Limb (tissue), 2 donors: Measurements from ENCODE around the gene USP21.

ENCODE experiments used
- DNase-seq, 2 donors: peaks; one replicate each; pipeline ENCODE4 v3.0.0-alpha.2; 2016; ENCODE audit errors: extremely low spot score in 2 of 2

Gene USP21

DNA sequence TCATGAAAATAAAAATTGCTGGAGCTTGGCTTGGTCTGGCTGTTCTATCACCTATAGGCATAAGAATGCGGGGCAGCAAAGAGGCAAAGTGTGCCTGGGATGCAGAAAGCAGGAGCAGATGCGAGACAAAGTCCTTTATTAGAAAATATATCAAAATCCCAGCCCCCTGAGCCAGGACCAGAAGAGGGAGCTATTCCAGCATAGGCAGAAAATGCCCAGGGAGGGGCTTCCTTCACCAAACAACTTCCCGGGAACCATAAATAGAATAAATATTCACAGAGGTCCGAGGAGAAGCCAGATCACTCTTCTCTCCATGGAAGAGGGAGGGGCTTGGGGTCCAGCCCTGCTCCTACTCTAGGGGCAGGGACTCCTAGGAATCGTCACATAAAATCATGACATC is 11.9 kb downstream of the USP21 start:
- DNase-seq, result no peak

DNA sequence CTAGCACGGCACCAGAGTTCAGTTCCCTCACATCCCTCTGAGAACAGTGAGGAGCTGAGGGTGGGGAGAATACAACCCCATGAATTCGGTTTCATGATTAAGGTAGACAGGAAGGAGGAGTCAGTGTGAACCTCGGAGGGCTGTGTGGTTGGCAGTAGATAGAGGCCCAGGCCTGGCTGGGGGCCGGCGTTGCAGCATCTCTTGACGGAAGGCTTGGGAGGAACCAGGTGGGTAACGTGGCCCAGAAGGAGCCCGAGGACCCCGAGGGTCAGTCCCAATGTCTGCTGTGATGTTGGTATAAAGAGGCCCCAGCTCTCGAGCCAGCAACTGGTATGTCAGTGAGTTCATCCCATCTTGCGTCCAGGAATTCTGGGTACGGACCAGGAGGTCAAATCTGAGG is 12.4 kb downstream of the USP21 start:
- DNase-seq, result no peak

DNA sequence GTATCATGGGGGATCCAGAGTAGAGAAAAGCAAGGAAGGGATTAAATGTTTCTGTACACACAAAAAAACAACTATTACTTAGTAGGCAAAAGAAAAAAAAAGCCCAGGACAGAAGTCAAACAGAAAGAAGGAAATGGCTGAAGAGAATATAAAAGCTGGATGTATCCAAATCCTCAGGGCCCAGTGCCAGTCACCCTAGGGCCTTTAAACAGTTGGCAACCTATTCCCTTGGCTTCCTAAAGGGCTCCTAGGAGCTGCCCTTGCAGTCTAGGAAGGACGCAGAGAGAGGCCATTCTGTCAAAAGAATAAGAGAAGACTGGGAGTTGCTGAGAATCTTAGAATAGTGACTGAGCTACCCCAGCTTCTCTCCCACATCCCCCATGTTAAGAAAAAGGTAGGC is 13.0 kb downstream of the USP21 start:
- DNase-seq, result no peak

DNA sequence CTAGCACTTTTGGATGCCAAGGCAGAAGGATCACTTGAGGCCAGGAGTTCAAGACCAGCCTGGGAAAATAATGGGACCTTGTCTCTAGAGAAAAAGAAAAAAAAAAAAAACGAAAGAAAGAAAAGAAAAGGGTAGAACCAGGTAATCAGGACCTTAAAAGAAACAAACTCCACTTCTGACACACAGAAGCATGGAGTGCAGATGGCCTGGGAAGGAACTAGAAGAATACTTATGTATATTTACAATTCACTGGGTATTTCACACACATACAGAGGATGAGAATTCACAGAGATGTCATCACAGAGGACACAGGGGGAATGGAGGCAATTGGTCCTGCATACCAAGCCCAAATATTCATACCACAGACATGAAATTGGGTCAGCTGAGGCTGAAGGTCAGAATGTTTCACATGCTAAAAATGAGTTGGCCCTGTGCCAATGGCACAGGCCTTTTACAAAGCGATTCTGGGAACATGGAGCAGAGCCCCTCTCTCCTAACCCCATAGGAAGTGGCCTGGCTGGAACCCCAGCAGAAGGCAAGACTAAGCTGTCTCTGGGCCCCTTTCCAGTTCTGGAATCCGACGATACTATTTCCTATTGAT is 13.6 kb downstream of the USP21 start:
- DNase-seq, result no peak

DNA sequence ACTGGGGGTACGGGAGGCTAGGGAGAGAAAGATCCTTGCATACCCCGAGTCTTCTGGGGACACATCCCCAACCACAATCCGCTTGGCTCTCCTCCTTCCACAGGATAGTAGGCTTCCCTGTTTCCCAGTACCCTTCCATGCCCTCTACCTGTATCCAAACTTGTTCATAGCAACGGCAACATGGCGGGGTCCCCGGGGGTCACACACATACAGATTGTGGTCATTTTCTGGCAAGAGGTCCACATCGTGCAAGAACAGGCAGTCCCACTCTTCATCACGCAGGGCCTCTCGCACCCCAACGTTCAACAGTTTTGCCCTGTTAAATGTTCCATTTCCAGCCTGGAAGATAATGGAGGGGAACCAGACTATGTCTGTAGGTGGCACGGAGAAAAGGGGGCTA is 14.4 kb downstream of the USP21 start:
- no peak for DNase-seq

DNA sequence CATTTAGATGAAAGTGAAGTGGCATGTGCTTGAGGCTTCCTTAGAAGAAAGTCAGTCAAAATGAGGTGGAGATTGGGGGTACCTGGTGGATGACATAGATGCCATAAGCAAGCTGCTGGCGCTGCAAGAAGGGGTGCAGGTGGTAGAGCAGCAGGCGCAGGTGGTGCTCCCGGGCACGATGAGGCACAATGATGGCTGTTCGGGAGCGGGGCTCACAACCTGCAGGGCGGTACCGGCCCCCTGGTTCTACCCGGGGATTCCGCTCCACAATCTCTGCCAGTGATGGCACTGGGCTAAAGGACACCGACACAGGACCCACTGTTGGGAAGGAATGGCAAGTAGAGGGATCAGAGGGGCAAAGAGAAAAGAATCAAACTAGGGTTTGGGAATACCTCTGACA is 15.6 kb downstream of the USP21 start:
- no peak for DNase-seq

DNA sequence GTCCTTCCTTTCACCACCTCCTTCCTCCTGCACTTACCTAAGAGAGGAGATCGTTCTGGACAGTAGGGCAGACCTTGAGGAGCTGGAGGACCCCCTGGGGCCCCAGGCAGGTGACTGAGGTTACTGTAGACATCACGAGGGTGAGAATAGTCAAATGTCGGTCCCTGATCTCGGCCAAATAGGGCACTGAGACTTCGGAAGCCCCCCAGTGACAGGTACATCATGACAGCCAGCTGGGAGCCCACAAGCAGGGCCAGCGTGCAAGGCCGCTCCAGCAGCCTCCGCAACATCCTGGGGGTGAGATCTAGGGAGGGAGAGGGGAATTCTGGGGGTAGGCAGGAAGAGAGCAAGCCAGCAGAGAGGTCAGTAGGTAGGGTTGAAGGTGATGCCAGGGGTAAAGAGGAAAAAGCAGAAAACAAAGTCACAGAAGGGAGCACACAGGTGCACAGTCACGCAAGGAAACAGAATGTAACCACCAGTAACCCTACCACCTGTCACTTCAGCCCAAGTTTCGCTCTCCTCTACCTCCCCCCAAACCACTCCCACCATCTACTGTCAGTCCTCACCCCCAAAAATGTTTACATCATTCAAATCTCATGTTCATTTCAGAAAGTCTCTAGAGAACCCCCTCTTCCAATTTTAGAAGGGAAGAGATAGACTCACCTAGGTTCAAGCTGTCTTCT is 16.6 kb downstream of the USP21 start:
- no peak for DNase-seq

DNA sequence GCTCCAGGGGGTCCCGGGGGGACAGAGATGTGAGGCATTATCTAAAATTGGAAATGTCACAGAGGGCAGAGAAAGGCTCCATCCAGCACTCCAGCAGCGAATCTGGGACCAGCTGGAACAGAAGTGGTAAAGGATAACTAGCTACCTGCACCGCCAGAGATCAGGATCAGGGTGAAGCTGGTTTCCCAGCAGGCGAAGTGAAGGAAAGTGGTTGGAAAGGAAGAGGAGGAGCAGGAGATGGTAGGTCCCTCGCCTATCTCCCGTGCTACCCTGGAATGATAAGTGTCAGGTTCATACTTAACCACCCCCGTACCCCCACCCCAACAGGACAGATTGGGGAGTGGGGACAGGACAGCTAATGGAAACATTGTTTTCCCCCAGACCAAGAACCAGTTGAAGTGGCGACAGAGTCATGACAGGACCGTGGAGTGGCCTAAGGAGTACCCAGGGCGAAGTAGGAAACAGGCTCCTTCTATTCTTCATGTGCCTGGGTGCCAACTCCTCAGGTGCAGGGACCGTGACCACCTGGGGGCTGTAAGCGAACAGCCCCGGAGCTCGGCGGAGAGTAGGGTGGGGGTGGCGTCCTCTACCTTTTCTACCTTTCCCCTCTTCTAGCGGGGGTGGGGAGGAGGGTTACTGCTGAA is 17.3 kb downstream of the USP21 start:
- DNase-seq, result no peak

DNA sequence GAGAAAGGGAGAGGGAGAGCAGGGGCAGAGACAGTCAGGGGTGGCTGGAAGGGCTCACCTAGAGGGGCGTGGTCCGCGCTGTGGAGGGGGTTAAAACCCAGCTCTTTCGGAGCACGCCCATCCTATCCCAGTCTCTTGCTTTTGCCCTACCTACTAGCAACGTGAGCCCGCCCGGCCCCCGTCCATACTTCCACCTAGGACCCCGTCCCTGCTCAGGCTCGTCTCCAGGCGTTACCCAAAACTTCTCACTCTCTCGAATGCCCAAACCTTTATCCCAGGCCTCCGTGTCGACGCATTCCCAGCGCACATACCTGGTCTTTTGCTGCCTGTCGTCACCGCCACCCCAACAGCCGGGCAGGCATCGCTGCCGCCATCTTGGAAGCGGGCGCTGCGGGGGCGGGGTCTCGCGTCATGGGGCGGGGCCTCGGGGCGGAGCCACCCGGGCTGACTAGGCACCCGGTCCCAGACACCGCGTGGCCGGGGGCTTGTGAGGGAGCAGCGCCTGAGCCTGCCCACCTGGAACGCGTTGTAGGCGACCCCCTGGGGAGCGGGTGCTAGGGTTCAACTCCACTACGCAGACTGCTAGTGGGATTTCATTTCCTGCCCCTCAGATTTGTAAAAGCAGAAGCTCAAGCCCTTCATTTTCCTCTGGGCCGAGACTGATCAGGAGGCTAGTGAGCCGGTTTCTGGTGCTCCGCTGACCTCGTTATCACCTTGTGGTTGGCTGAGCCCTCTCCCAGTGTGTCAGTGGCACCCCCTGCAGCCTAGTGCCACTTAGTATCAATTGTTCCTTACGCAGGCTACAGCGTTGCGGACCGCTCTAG is 18.0 kb downstream of the USP21 start, which contains the start of gene B4GALT3:
Gene B4GALT3 (minus strand): TSS at position 396 of the 824 bp plus-strand sequence. CDS start 1,447 bp downstream, outside the sequence.
- peak; percentile 84 to 98 for DNase-seq

DNA sequence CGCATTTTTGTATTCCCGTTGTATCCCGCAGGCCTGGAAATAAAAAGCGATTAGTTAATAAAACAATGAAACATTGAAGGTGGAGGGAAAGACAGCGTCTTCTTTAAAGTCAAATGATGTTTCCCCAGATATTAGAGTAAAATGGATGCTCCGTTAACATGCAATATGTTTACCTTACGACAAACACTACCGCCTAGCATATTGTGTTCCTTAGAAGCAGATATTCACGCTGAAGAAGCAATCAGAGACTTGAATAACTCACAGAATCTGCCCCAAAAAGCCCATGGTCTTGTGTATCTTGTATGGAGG is 18.6 kb downstream of the USP21 start:
- DNase-seq, result no peak

DNA sequence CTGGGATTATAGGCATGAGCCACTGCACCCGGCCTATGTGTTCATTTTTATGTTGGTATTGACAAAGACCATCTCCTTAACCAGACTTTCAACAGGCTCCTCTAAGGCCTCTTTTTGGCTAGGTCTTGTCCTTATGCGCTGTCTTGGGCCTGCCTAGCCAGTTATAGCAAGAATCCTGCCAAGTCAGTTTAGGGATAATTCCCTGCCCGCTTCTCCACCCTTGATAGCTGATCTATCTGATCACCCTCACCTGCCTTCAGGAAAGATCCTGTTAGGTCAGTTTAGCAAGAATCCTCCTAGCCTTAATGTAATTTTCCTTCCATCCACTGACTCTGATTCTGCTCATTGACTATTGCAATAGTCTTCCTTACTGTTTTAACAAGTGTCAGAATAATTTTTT is 20.4 kb downstream of the USP21 start:
- no peak for DNase-seq

DNA sequence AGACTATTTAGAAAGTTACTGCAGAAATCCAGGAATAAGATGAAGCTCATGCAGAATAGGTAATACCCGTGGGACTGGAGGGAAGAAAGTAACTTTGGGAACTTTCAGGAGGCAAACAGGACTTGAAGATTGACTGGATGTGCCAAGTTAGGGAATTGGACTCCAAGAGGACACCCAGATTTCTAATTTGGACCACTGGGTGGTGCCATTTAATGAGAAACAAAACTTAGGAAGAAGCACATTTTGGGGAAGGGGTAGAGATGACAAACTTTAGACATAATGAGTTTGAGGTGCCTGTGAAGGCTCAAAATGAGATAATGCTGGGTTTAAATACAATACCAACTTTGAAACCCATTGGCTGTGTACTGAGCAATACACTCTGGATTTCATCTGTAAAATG is 21.3 kb downstream of the USP21 start:
- no peak for DNase-seq

DNA sequence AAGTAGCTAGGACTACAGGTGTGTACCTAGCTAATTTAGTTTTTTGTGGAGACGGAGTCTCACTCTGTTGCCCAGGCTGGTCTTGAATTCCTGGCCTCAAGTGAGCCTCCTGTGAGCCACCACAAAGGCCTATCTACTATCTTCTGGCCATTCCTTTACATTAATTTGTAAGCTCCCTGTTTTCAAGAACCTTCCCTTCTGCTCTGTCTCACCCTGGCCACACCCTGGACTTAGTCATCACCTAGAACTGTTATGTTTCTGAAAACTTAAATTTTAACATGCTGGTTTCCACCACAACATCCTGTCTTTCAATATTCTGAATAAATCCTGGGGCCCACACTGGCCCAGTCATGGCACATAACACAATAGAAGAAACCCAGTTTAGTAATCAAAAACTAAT is 22.9 kb downstream of the USP21 start:
- no peak for DNase-seq

DNA sequence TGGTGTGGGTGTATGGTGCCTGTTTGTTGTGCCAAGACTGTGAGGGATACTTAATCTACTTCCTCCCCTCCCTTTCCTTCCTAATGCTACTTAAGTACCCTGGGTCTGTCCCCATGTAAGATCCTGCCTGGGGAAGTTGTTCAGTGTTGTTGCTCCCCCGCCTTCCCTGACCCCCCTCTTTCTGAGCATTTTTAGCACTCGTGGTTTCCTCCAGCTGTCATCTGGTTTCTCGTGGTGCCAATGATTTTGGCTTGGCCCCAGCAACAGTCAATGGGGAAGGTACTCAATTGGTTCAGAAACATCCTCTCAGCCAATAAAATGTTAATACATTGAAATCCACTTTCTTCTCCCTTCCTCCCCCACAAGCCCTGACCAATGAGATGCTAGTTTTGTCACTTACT is 26.0 kb downstream of the USP21 start:
- peak; percentile 51 to 80 for DNase-seq

DNA sequence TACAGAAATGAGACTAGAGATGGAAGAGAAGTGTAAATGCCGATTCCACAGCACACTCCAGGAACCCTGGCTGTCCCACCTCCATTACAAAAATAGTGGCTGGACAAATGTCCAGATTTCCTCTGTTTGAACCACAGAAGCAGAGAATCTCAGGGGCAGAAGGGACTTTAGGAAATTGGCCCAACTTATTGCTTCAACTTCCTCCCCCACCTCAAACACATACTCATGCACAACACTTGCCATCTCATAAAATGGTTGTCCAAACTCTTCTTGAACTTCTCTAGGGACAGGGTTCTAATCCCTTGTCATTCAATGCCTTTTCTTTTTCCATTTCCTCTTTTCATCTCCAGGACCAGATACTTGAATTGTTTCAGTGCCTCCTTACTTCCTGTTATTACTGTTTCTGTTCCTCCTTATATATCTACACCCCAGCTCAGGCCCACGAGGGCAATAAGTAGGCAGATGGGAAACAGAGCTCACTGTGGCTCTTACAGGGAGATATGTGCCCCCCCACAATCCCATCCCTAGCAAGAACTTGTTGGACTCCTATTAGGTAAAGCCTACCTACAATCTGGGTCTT is 26.5 kb downstream of the USP21 start:
- DNase-seq, result no peak

DNA sequence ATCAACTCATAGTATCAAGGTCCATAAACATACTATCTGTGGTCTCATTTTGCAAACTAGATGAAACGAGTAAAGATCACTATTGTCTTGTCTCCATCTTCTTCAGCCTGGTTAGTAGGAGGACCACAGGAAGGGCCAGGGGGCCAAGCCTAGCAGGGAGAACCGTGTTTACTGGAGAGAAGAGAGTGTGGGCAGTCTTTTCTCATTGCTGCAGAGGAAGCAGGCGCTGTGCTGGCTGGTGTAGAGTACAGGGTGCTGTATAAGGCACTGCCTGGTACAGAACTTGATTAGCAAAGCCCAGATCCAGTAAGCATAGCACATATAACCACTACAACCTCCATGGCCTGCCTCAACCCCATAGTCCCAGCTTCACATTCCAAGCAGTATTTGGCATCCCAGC is 28.0 kb downstream of the USP21 start:
- no peak for DNase-seq

DNA sequence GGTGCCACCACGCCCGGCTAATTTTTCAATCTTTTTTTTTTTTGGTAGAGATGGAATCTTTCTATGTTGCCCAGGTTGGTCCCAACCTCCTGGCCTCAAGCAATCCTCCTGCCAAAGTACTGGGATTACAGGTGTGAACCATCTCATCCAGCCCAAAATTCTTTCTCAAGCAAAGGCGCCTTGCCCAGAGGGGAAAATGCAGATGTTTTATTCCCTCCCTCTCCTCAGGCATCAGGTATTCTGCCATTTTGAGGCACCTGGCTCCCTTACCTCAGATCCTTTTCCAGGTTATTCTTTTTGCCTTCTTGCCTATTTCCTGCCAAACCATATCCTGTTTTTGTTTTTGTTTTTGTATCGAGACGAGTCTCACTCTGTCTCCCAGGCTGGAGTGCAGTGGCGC is 29.1 kb downstream of the USP21 start:
- DNase-seq, result no peak

DNA sequence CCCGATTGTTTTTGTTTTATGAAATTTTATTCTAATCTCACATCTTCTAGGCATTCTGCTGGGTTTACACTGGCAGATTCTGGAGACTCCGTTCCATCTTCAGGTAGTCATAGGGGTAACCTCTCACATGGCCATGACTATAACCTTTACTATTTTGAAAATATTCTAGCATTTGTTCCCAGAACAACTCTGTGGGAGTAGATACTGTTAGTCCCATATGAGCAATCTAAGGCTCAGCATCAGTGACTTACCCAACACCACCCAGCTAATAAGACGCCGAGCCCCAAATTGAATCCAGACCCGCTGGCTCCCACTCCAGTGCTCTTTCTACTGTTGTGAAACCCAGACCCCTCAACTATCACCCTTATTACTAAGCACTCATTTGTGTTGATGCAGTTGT is 29.7 kb downstream of the USP21 start:
- DNase-seq, result no peak

DNA sequence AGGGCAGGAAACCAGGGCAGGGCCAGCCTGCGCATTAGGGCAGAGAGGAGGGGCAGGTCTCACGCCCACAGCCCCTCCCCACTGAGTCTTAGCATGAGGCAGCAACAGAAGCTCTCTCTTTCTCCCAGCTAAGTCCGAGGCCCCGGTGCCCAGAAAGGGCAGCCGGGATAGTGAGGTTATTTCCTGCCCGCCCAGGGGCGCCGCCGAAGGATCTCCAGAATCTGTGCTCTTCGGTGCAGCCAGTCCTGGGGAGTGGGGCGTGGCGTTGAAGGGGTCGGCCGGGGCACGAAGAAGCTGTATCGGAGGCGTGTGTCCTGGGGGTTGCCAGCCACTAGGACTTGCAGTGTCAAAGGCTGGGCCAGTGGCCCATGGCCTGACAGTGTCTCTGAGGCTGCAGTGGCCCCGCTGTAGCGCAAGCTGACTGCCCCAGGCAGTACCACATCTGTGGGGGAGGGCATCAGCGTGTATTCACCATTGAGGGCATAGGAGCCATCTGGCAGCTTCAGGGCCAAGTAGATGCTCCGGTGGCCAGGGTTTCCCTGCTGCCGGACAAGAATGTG is 31.7 kb downstream of the USP21 start:
- DNase-seq, result no peak

DNA sequence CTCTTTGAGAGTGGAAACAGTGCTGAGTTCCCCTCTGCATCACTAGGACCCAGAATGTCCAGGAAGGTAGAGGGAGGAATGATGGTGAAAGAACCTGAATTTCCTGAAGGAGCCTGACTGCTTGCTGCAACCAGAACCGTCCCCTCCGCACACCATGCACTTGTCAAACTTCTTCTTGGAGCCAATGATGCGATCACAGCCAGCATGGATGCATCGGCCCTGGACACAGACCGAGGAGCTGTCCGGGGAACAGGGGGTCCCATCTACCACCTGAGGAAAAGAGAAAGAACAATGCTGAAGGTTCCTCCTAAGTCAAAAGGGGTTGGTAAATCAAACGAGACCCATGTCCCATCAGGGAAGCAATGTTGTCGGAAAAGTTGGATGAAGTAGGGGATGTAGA is 32.7 kb downstream of the USP21 start:
- no peak for DNase-seq
